ENCODE results near the gene THRB. TPM values are rescaled to one million over a fixed set of nuclear protein-coding genes. Genes with fewer than 3 reads are reported as not detected.

Gene THRB
- total and polyA plus RNA-seq, 9 of the 15 experiments (the other 6 are each of a cell fraction or from before 2014, with no cell fraction given): 1.7 to 14.9 (median 6.9) TPM

DNA sequence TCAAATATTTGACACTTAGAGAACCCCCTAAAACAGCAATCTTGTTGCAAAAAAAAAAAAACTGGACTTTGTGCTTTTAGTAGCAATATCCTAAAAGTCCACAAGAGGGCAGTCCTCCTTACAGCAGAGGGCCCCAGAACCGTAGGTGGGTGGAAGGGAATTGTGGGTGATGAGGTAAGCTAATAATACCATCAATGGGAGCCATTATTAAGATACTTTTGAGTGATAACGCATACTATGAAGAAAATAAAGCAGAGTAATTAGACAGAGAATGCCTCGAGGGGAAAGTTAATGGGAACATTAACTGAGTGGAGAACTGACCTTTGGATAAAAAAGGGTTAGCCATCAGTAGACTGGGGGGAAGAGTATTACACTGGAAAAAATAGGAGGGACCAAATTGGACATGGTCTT is 229.9 kb downstream of the THRB start (continued):
- TF ChIP-seq, protein P1, sequence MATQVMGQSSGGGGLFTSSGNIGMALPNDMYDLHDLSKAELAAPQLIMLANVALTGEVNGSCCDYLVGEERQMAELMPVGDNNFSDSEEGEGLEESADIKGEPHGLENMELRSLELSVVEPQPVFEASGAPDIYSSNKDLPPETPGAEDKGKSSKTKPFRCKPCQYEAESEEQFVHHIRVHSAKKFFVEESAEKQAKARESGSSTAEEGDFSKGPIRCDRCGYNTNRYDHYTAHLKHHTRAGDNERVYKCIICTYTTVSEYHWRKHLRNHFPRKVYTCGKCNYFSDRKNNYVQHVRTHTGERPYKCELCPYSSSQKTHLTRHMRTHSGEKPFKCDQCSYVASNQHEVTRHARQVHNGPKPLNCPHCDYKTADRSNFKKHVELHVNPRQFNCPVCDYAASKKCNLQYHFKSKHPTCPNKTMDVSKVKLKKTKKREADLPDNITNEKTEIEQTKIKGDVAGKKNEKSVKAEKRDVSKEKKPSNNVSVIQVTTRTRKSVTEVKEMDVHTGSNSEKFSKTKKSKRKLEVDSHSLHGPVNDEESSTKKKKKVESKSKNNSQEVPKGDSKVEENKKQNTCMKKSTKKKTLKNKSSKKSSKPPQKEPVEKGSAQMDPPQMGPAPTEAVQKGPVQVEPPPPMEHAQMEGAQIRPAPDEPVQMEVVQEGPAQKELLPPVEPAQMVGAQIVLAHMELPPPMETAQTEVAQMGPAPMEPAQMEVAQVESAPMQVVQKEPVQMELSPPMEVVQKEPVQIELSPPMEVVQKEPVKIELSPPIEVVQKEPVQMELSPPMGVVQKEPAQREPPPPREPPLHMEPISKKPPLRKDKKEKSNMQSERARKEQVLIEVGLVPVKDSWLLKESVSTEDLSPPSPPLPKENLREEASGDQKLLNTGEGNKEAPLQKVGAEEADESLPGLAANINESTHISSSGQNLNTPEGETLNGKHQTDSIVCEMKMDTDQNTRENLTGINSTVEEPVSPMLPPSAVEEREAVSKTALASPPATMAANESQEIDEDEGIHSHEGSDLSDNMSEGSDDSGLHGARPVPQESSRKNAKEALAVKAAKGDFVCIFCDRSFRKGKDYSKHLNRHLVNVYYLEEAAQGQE (IDR thresholded peaks at IDR 0.05; ENCODE audit: borderline replicate concordance): peak; percentile 79; the same call in 1 of the 2 replicates
- TF ChIP-seq, protein P1 (CRISPR knock-in tag; IDR thresholded peaks at IDR 0.05; ENCODE audit: low read depth): no peak
- TF ChIP-seq, protein P2, sequence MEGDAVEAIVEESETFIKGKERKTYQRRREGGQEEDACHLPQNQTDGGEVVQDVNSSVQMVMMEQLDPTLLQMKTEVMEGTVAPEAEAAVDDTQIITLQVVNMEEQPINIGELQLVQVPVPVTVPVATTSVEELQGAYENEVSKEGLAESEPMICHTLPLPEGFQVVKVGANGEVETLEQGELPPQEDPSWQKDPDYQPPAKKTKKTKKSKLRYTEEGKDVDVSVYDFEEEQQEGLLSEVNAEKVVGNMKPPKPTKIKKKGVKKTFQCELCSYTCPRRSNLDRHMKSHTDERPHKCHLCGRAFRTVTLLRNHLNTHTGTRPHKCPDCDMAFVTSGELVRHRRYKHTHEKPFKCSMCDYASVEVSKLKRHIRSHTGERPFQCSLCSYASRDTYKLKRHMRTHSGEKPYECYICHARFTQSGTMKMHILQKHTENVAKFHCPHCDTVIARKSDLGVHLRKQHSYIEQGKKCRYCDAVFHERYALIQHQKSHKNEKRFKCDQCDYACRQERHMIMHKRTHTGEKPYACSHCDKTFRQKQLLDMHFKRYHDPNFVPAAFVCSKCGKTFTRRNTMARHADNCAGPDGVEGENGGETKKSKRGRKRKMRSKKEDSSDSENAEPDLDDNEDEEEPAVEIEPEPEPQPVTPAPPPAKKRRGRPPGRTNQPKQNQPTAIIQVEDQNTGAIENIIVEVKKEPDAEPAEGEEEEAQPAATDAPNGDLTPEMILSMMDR (IDR thresholded peaks at IDR 0.05 in 2 of 3, conservative IDR thresholded peaks at IDR 0.05 in 1 of 3; ENCODE audit: insufficient read depth in 2 of 3, low read depth in 1 of 3, low read length in 3 of 3): peak; percentile 71 to 87 (median 85)
- no peak for TF ChIP-seq MTF1 (CRISPR knock-in tag; IDR thresholded peaks at IDR 0.05; ENCODE audit: borderline replicate concordance)
- no peak for TF ChIP-seq ZNF212 (CRISPR knock-in tag; IDR thresholded peaks at IDR 0.05)
- no peak for TF ChIP-seq SAFB2 (IDR thresholded peaks at IDR 0.05; ENCODE audit: borderline replicate concordance, low read depth, low read length, severe bottlenecking)
- TF ChIP-seq, protein P3, sequence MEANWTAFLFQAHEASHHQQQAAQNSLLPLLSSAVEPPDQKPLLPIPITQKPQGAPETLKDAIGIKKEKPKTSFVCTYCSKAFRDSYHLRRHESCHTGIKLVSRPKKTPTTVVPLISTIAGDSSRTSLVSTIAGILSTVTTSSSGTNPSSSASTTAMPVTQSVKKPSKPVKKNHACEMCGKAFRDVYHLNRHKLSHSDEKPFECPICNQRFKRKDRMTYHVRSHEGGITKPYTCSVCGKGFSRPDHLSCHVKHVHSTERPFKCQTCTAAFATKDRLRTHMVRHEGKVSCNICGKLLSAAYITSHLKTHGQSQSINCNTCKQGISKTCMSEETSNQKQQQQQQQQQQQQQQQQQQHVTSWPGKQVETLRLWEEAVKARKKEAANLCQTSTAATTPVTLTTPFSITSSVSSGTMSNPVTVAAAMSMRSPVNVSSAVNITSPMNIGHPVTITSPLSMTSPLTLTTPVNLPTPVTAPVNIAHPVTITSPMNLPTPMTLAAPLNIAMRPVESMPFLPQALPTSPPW (CRISPR knock-in tag; IDR thresholded peaks at IDR 0.05): 0 out of 2 replicates have a peak, but pooled peaks have one; percentile 27
- TF ChIP-seq, protein P4, sequence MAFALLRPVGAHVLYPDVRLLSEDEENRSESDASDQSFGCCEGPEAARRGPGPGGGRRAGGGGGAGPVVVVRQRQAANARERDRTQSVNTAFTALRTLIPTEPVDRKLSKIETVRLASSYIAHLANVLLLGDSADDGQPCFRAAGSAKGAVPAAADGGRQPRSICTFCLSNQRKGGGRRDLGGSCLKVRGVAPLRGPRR (CRISPR knock-in tag; IDR thresholded peaks at IDR 0.05): no peak
- TF ChIP-seq WHSC1 (IDR thresholded peaks at IDR 0.05; ENCODE audit: low read length): no peak
- no peak for TF ChIP-seq ELF2 (CRISPR knock-in tag; IDR thresholded peaks at IDR 0.05)
- no peak for TF ChIP-seq PML (IDR thresholded peaks at IDR 0.05; ENCODE audit: low read length)
- TF ChIP-seq EGR1 (conservative IDR thresholded peaks at IDR 0.05): peak; percentile 85
- TF ChIP-seq, protein P5, sequence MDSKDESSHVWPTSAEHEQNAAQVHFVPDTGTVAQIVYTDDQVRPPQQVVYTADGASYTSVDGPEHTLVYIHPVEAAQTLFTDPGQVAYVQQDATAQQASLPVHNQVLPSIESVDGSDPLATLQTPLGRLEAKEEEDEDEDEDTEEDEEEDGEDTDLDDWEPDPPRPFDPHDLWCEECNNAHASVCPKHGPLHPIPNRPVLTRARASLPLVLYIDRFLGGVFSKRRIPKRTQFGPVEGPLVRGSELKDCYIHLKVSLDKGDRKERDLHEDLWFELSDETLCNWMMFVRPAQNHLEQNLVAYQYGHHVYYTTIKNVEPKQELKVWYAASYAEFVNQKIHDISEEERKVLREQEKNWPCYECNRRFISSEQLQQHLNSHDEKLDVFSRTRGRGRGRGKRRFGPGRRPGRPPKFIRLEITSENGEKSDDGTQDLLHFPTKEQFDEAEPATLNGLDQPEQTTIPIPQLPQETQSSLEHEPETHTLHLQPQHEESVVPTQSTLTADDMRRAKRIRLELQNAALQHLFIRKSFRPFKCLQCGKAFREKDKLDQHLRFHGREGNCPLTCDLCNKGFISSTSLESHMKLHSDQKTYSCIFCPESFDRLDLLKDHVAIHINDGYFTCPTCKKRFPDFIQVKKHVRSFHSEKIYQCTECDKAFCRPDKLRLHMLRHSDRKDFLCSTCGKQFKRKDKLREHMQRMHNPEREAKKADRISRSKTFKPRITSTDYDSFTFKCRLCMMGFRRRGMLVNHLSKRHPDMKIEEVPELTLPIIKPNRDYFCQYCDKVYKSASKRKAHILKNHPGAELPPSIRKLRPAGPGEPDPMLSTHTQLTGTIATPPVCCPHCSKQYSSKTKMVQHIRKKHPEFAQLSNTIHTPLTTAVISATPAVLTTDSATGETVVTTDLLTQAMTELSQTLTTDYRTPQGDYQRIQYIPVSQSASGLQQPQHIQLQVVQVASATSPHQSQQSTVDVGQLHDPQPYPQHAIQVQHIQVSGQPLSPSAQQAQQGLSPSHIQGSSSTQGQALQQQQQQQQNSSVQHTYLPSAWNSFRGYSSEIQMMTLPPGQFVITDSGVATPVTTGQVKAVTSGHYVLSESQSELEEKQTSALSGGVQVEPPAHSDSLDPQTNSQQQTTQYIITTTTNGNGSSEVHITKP (IDR thresholded peaks at IDR 0.05; ENCODE audit: partially characterized antibody): no peak

All from K562 (cell line).